ENCODE results near the gene CLN5.

- TF ChIP-seq, protein P1, sequence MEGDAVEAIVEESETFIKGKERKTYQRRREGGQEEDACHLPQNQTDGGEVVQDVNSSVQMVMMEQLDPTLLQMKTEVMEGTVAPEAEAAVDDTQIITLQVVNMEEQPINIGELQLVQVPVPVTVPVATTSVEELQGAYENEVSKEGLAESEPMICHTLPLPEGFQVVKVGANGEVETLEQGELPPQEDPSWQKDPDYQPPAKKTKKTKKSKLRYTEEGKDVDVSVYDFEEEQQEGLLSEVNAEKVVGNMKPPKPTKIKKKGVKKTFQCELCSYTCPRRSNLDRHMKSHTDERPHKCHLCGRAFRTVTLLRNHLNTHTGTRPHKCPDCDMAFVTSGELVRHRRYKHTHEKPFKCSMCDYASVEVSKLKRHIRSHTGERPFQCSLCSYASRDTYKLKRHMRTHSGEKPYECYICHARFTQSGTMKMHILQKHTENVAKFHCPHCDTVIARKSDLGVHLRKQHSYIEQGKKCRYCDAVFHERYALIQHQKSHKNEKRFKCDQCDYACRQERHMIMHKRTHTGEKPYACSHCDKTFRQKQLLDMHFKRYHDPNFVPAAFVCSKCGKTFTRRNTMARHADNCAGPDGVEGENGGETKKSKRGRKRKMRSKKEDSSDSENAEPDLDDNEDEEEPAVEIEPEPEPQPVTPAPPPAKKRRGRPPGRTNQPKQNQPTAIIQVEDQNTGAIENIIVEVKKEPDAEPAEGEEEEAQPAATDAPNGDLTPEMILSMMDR (conservative IDR thresholded peaks at IDR 0.05 in 1 of 2, IDR thresholded peaks at IDR 0.05 in 1 of 2; ENCODE audit: extremely low read depth in 1 of 2, insufficient read depth in 1 of 2, low read depth in 1 of 2, low read length in 2 of 2) = no peak
- no peak for TF ChIP-seq EZH2 (IDR thresholded peaks at IDR 0.05; ENCODE audit: borderline replicate concordance, low read length)
These were observed 9.8 kb upstream of the CLN5 start for GRCh38 chr13:76982061-76982460.

Measured in mammary epithelial cell (primary cell).